ENCODE results near the gene NAMPT. TPM values are rescaled to one million over a fixed set of nuclear protein-coding genes. Genes with fewer than 3 reads are reported as not detected.
A peak's percentile ranks its signal among the peaks of the same experiment; 100 is the strongest.

Gene NAMPT
- total RNA-seq, 6 experiments from 2014 or later: 118 to 726 (median 515) TPM

DNA sequence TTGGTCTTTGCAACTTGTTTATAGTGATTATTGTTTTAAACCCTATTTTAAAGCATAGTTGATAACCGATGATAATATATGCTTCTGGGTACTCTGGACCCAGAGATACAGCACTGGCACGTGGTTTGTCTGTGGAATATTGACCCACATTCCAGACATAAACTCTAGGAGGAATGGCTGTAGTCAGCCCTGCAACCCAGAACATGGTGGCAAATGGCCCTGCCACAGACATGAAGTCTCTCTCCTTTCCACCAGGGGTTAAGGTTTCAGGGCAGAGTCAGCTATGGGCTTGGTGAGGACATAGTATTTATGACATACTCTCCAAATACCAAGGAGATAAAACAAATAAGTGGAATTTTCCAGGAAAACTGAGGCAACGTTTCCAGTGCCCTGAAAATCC, 83.6 kb downstream of the NAMPT start:
- no peak for ATAC-seq
- H3K27ac ChIP-seq: peak overlapping the region in 2 of 3 donors; percentile 42 to 51
- no peaks in the 10 kb centered on the region for H3K9me3 ChIP-seq
- 48% methylated on average over 3 of the region's 3 CpGs for WGBS (ENCODE audit: insufficient coverage, low coverage, low lambda C conversion rate, missing lambda C conversion rate)
- H3K36me3 ChIP-seq: no peaks in the 10 kb centered on the region
- peaks cover 0 to 56% (median 15%) of the 10 kb centered on the region in 4 donors for H3K4me1 ChIP-seq
- intact Hi-C loops (cut with DNase I): no loop called here
- TF ChIP-seq, protein P1, sequence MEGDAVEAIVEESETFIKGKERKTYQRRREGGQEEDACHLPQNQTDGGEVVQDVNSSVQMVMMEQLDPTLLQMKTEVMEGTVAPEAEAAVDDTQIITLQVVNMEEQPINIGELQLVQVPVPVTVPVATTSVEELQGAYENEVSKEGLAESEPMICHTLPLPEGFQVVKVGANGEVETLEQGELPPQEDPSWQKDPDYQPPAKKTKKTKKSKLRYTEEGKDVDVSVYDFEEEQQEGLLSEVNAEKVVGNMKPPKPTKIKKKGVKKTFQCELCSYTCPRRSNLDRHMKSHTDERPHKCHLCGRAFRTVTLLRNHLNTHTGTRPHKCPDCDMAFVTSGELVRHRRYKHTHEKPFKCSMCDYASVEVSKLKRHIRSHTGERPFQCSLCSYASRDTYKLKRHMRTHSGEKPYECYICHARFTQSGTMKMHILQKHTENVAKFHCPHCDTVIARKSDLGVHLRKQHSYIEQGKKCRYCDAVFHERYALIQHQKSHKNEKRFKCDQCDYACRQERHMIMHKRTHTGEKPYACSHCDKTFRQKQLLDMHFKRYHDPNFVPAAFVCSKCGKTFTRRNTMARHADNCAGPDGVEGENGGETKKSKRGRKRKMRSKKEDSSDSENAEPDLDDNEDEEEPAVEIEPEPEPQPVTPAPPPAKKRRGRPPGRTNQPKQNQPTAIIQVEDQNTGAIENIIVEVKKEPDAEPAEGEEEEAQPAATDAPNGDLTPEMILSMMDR (IDR thresholded peaks at IDR 0.05): no peak
- no peak for TF ChIP-seq POLR2A (IDR thresholded peaks at IDR 0.05)
- no peak overlapping the region for H3K4me3 ChIP-seq
- H3K27me3 ChIP-seq: no peaks in the 10 kb centered on the region
- no peak for DNase-seq

DNA sequence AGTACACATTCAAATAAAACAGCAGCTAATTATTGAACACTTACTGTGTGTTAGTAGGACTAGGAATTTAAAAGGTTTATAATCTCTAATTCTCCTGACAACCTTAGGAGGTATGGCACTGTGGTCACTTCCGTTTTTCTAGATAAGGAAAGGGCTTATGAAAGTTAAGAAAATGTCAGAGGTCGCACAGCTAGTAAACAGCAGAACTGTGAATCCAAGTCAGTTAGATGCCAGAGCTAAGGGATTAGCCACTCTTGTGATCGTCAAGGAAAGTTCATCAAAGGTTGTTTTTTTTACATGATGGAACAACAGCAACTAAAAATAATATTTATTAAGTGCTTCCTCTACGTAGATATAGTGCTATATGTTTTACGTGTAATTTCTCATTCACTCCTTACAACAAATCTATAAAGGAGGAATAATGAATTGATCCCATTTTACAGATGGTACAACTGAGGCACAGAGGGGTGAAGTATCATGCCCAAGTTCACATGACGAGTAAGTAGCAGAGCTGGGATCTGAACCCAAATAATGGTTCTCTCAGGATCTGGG, 84.9 kb downstream of the NAMPT start:
- TF ChIP-seq POLR2A (IDR thresholded peaks at IDR 0.05): no peak
- TF ChIP-seq, protein P1 (IDR thresholded peaks at IDR 0.05): no peak
- ATAC-seq (peak; percentile 37 to 50 (median 42)), DNase-seq (no peak)
- H3K4me3 ChIP-seq: no peak overlapping the region
- no peaks in the 10 kb centered on the region for H3K36me3 ChIP-seq
- no peaks in the 10 kb centered on the region for H3K27me3 ChIP-seq
- peaks cover 0 to 60% (median 18%) of the 10 kb centered on the region in 4 donors for H3K4me1 ChIP-seq
- intact Hi-C loops (cut with DNase I): no loop called here
- WGBS (ENCODE audit: insufficient coverage, low coverage, low lambda C conversion rate, missing lambda C conversion rate): 33% methylated on average over 6 of the region's 6 CpGs
- H3K9me3 ChIP-seq: no peaks in the 10 kb centered on the region
- H3K27ac ChIP-seq: peak overlapping the region; percentile 14 to 88 (median 77)

DNA sequence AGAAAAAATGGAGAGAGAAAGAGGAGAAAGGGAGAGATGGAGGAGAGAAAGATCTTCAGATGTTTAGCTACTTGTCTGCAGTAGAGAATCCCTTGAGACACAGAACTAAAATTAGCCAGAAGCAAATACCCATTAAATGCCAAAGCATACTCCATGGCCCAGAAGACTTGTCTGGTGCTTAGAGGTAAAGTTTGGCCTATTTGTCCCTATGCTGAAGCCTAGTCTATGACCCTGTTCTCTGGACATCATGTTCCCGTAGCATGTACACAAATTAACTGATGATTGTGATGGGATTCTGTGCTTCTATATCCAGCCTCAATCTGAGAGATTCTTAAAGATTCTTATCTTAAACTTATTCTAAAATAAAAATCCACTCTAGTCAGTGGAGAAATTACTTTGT, 85.8 kb downstream of the NAMPT start:
- Histone ChIP-seq H3K9me3 (no peaks in the 10 kb centered on the region), H3K27ac (peak overlapping the region in 2 of 3 donors; percentile 77 to 88), H3K36me3 (no peaks in the 10 kb centered on the region), H3K4me1 (peaks cover 0 to 60% (median 18%) of the 10 kb centered on the region in 4 donors), H3K27me3 (no peaks in the 10 kb centered on the region), H3K4me3 (no peak overlapping the region)
- ATAC-seq: peak; percentile 21 to 73 (median 55)
- TF ChIP-seq POLR2A (IDR thresholded peaks at IDR 0.05): no peak
- TF ChIP-seq, protein P1 (IDR thresholded peaks at IDR 0.05): no peak
- 22% methylated on average over 1 of the region's 1 CpG for WGBS (ENCODE audit: insufficient coverage, low coverage, low lambda C conversion rate, missing lambda C conversion rate)
- intact Hi-C loops (cut with DNase I): no loop called here
- DNase-seq: no peak

Small RNAs within 50 kb of the gene (small RNA-seq; reads per million reads assigned to genes)
- gene RNU6-392P: 0 reads per million in 2 experiments

Other genes starting within 250 kb of the NAMPT start
- gene SYPL1, start 172.7 kb downstream of the NAMPT start, total RNA-seq: 10 to 100 TPM; 29.5 to 43.0 (median 37.1) TPM

Measured in right lobe of liver (tissue), 6 donors.